PC-3 (cell line): ENCODE results near the gene PLOD1.

Source experiments
- CTCF ChIP-seq: fragments of 300-600 bp; sonication (generic); conservative IDR thresholded peaks from 2 replicates; pipeline ENCODE4 v1.5.1; 2017; ENCODE audit warnings: antibody characterized with exemption, low read depth, mild to moderate bottlenecking, low read length
- EZH2 ChIP-seq: fragments of 300-600 bp; sonication (generic); IDR thresholded peaks from one replicate; pipeline ENCODE4 v1.6.1; 2017; ENCODE audit warnings: antibody characterized with exemption, mild to moderate bottlenecking, low read length; ENCODE audit not compliant: unreplicated experiment

GRCh38 chr1:11888206-11888876, 46.2 kb upstream of the PLOD1 start:
- TF ChIP-seq CTCF (no peak), EZH2 (no peak)
